Right lobe of liver (tissue), 6 donors: ENCODE results near the gene ARFGEF3. TPM values are rescaled to one million over a fixed set of nuclear protein-coding genes. Genes with fewer than 3 reads are reported as not detected.

ENCODE experiments used
- ATAC-seq, 4 donors: fragments of 200-7000 bp; cut with Tn5 transposase; one replicate each; pipeline ENCODE4 v1.9.1; 2020; ENCODE audit warnings: mild to moderate bottlenecking in 4 of 4, moderate library complexity in 4 of 4
- DNase-seq, 3 donors: peaks; one replicate each; pipeline ENCODE4 v3.0.0-alpha.2; 2020
- H3K27ac ChIP-seq, 3 donors: fragments of 200-600 bp; one replicate each; pipeline ENCODE4 v1.8.0; 2022
- H3K27me3 ChIP-seq, 2 donors: fragments of 200-600 bp; one replicate each; pipeline ENCODE4 v1.8.0; 2022
- H3K36me3 ChIP-seq, 4 donors: fragments of 200-600 bp; sonication (generic) in 1 of 4; one replicate each; pipeline versions ENCODE4 v1.5.1 to v1.8.0; 2017 to 2022; ENCODE audit warnings: control low read depth in 1 of 4
- H3K4me1 ChIP-seq, 4 donors: fragments of 200-600 bp; sonication (generic) in 1 of 4; one replicate each; pipeline versions ENCODE4 v1.5.1 to v1.8.0; 2017 to 2022; ENCODE audit warnings: control low read depth in 1 of 4
- H3K4me3 ChIP-seq, 3 donors: fragments of 200-600 bp; one replicate each; pipeline ENCODE4 v1.8.0; 2022
- H3K9me3 ChIP-seq, 4 donors: fragments of 200-600 bp; sonication (generic) in 1 of 4; one replicate each; pipeline versions ENCODE4 v1.5.1 to v1.8.0; 2017 to 2022; ENCODE audit warnings: control low read depth in 1 of 4
- CTCF ChIP-seq, 4 donors: fragments of 200-600 bp in 3 of 4; fragments of 450-650 bp in 1 of 4; IDR thresholded peaks; one replicate each; pipeline versions ENCODE4 v1.5.1 to v1.8.0; 2016 to 2022; ENCODE audit warnings: antibody characterized with exemption in 4 of 4, mild to moderate bottlenecking in 2 of 4
- POLR2A ChIP-seq: fragments of 450-650 bp; IDR thresholded peaks from one replicate; pipeline ENCODE4 v1.6.1; 2017; ENCODE audit warnings: antibody characterized with exemption, mild to moderate bottlenecking
- WGBS: methylation state at CpG from one replicate; pipeline ENCODE4 v1.1.6; 2018; ENCODE audit warnings: low coverage, low lambda C conversion rate; ENCODE audit not compliant: insufficient coverage; ENCODE audit errors: missing lambda C conversion rate; 5-methylcytosine and 5-hydroxymethylcytosine counted together
- intact Hi-C, 2 donors: fragments of 100-400 bp; cut with DNase I; formaldehyde crosslinking; loops; one replicate each; pipeline versions ENCODE4 v1.11.2 to v1.14.1; 2022
- total RNA-seq, 6 experiments: library from RNA; depleted of rRNA in 2 of 6; stranded (reverse); fragments of >200 nt in 2 of 6; fragmentation: NEBNext Ultra II Directional in 3 of 6; extraction: Animal tissue kit (Norgen Biotek cat#: 25700) in 3 of 6; gene quantifications; one replicate each; pipeline versions ENCODE4 v1.1.0 to v1.2.4, GENCODE V29; 2016 to 2023
- donor health status: DM: no; HTN: yes; CAD: no.
- donor health status: DM: no; HTN: no; CAD: no.
- donor health status: DM: no; HTN: no; CAD: no.
- donor health status: DM: no; HTN: yes; CAD: no.
- donor health status: DM: no; HTN: yes; CAD: no.

The ARFGEF3 gene
- total RNA-seq, 6 experiments from 2014 or later = 0.07 to 2.0 (median 0.24) TPM

GRCh38 chr6:138310821-138311220 lies 149.1 kb downstream of the ARFGEF3 start:
- no peaks in the 10 kb centered on the region for H3K36me3 ChIP-seq
- no peaks in the 10 kb centered on the region for H3K4me1 ChIP-seq
- no peak overlapping the region for H3K4me3 ChIP-seq
- no peaks in the 10 kb centered on the region for H3K9me3 ChIP-seq
- no peak for TF ChIP-seq POLR2A
- TF ChIP-seq CTCF (IDR thresholded peaks at IDR 0.05) = no peak
- WGBS = 86% methylated on average over 2 of the region's 2 CpGs
- ATAC-seq = no peak
- no peak overlapping the region for H3K27ac ChIP-seq
- no peak for DNase-seq
- H3K27me3 ChIP-seq = no peaks in the 10 kb centered on the region
- intact Hi-C loops = no loop called here

DNA sequence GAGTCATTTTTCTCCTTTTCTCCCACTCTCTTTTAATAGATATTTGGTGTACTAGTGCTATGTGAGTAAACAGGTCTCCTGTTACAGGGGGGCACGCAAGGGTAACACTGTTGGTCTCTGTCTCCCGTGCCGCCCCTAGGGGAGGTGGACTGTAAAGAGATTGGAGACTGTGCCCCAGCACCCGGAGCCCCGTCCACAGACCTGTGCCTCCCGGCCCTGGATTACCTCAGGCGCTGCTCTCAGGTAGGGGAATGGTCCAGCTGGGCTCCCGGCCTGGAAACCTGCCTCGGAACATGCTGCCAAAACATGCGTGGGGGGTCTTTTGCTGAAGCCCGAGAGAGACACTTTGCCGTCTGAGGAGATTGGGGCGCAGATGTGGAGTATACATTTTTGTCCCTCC lies 149.5 kb downstream of the ARFGEF3 start:
- DNase-seq (no peak), ATAC-seq (no peak)
- no peaks in the 10 kb centered on the region for H3K36me3 ChIP-seq
- no peaks in the 10 kb centered on the region for H3K27me3 ChIP-seq
- intact Hi-C loops = no loop called here
- no peaks in the 10 kb centered on the region for H3K9me3 ChIP-seq
- 91% methylated on average over 12 of the region's 13 CpGs for WGBS
- no peak overlapping the region for H3K4me3 ChIP-seq
- no peak for TF ChIP-seq POLR2A
- TF ChIP-seq CTCF (IDR thresholded peaks at IDR 0.05) = no peak
- no peaks in the 10 kb centered on the region for H3K4me1 ChIP-seq
- no peak overlapping the region for H3K27ac ChIP-seq

DNA sequence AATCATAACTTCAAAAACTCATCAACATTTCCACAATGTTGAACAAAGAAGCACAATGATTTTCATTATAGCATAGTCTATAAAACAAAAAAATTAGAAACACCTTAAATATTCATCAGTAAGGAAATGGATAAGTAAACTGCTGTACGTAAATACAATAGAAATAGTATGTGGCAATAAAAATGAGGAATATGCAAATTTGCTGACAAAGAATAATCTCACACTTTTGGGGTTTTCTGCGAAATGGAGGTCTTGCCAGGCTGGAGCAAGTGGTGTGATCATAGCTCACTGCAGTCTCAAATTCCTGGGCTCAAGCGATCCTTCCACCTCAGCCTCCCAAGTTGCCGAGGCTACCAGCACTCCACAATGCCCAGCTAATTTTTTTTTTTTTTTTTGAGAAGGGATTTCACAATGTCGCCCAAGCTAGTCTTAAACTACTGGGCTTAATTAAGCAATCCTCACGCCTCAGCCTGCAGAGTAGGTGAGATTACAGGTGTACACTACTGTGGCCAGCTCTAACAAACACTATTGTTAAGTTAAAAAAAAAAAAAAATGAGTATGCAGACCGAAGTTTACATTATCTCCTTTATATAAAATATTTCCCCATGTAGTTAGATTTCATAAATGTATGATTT lies 157.1 kb downstream of the ARFGEF3 start:
- Histone ChIP-seq H3K36me3 (no peaks in the 10 kb centered on the region), H3K9me3 (no peaks in the 10 kb centered on the region), H3K27me3 (no peaks in the 10 kb centered on the region), H3K4me1 (no peaks in the 10 kb centered on the region), H3K4me3 (no peak overlapping the region), H3K27ac (no peak overlapping the region)
- intact Hi-C loops = no loop called here
- ATAC-seq = no peak
- DNase-seq = no peak
- TF ChIP-seq POLR2A = no peak
- no peak for TF ChIP-seq CTCF (IDR thresholded peaks at IDR 0.05)
- WGBS = 78% methylated on average over 7 of the region's 7 CpGs

GRCh38 chr6:138321934-138322333 lies 160.2 kb downstream of the ARFGEF3 start:
- no peak overlapping the region for H3K4me3 ChIP-seq
- no peaks in the 10 kb centered on the region for H3K9me3 ChIP-seq
- 93% methylated on average over 3 of the region's 4 CpGs for WGBS
- H3K27me3 ChIP-seq = no peaks in the 10 kb centered on the region
- intact Hi-C loops = no loop called here
- DNase-seq = no peak
- no peaks in the 10 kb centered on the region for H3K4me1 ChIP-seq
- no peak overlapping the region for H3K27ac ChIP-seq
- no peak for TF ChIP-seq POLR2A
- no peak for TF ChIP-seq CTCF (IDR thresholded peaks at IDR 0.05)
- ATAC-seq = no peak
- no peaks in the 10 kb centered on the region for H3K36me3 ChIP-seq

GRCh38 chr6:138323821-138324220 lies 162.1 kb downstream of the ARFGEF3 start:
- WGBS = 11% methylated on average over 1 of the region's 13 CpGs
- intact Hi-C loops = no loop called here

More at GRCh38 chr6:138323821-138324220, 162.1 kb downstream of the ARFGEF3 start:
- no peaks in the 10 kb centered on the region for H3K9me3 ChIP-seq
- no peaks in the 10 kb centered on the region for H3K36me3 ChIP-seq
- H3K27ac ChIP-seq = no peak overlapping the region
- TF ChIP-seq CTCF (IDR thresholded peaks at IDR 0.05) (no peak), POLR2A (no peak)
- H3K4me1 ChIP-seq = no peaks in the 10 kb centered on the region
- H3K27me3 ChIP-seq = no peaks in the 10 kb centered on the region
- ATAC-seq (no peak), DNase-seq (no peak)
- no peak overlapping the region for H3K4me3 ChIP-seq
